K562 treated with DMSO at 1 percent for 4 hours (cell line): ENCODE measurements around the gene MAGEE2. TPM values are rescaled to one million over a fixed set of nuclear protein-coding genes. Genes with fewer than 3 reads are reported as not detected.

Experiments
- total RNA-seq: library from RNA; unstranded; fragments of 300-600 nt; gene quantifications from 2 replicates; pipeline ENCODE4 v1.2.3, GENCODE V29; 2022; ENCODE audit not compliant: insufficient read depth

The MAGEE2 gene
- total RNA-seq = not detected in 2 replicates

GRCh38 chrX:75784680-75785491 is at the start of gene MAGEE2:
TSS of gene MAGEE2 (minus strand) at chrX:75785254. CDS start at chrX:75785051, 203 bp downstream.

